ENCODE measurements around the gene PRG3. TPM values are rescaled to one million over a fixed set of nuclear protein-coding genes. Genes with fewer than 3 reads are reported as not detected.

The PRG3 gene
- total RNA-seq, 1 experiment from 2014 or later, result not detected

DNA sequence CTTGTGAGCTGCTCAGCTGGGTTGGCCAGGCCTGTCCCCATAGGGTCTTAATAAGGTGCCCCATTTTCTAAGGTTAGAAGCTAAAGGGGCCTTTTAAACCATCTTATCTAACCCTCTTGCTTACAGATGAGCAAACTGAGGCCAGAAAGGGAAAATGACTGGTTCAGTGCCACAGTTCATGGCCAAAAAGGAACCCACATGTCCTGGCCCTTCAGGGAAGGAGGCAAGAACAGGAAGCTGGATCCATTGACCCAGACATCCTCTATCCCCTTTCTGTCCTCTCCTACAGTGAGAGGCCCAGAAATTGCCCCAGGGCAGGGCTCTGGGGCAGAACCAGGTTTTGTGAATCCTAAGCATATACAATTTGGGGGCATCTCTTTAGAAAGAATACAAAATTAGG, 10.0 kb downstream of the PRG3 start:
- Histone ChIP-seq H3K27me3 (ENCODE audit: insufficient read depth, low read length) (no peaks in the 10 kb centered on the region), H3K27ac (ENCODE audit: insufficient read length, low read depth, low read length) (no peak overlapping the region), H3K23me2 (ENCODE audit: insufficient read length, low read depth, low read length, poor library complexity, severe bottlenecking) (no peaks in the 10 kb centered on the region), H3K4ac (ENCODE audit: low read depth, low read length) (no peak overlapping the region), H3K4me2 (ENCODE audit: insufficient read depth, insufficient read length, low read length) (no peak overlapping the region), H3K56ac (ENCODE audit: insufficient read length, low read depth, low read length) (no peak overlapping the region), H2AK5ac (ENCODE audit: insufficient read length, low read length) (no peak overlapping the region), H4K91ac (ENCODE audit: insufficient read length, low read depth, low read length) (no peak overlapping the region), H3K23ac (ENCODE audit: insufficient read length, low read depth, low read length) (no peak overlapping the region), H2BK12ac (ENCODE audit: insufficient read length, low read depth, low read length) (no peak overlapping the region), H2BK20ac (ENCODE audit: low read depth, low read length, poor library complexity, severe bottlenecking) (no peak overlapping the region), H3K79me2 (ENCODE audit: insufficient read depth, low read length) (no peaks in the 10 kb centered on the region), H4K5ac (ENCODE audit: insufficient read length, low read depth, low read length) (no peak overlapping the region), H3K4me1 (ENCODE audit: insufficient read depth, low read length) (no peaks in the 10 kb centered on the region), H3K9me3 (ENCODE audit: control insufficient read depth, low read depth, low read length) (no peaks in the 10 kb centered on the region), H3K9ac (ENCODE audit: extremely low read depth, insufficient read length, low read length) (no peak overlapping the region), H3K14ac (ENCODE audit: insufficient read depth, low read length) (no peak overlapping the region), H3K18ac (ENCODE audit: insufficient read length, low read depth, low read length) (no peak overlapping the region), H2BK15ac (ENCODE audit: low read depth, low read length) (no peak overlapping the region), H4K20me1 (ENCODE audit: control insufficient read depth, insufficient read depth, insufficient read length) (no peaks in the 10 kb centered on the region), H2BK120ac (ENCODE audit: low read depth, low read length, poor library complexity, severe bottlenecking) (no peak overlapping the region), H2BK5ac (ENCODE audit: insufficient read length, low read length) (no peak overlapping the region), H2AFZ (ENCODE audit: low read length) (no peak overlapping the region), H4K8ac (replicated peaks; ENCODE audit: insufficient read length, low read depth, low read length) (no peak overlapping the region), H3T11ph (ENCODE audit: low read length) (no peak overlapping the region), H3K79me1 (ENCODE audit: insufficient read depth, low read depth, low read length, poor library complexity, severe bottlenecking) (no peaks in the 10 kb centered on the region)
- Mint-ChIP-seq H3K36me3 (ENCODE audit: insufficient read depth in 1 of 3, low read depth in 3 of 3) (no peaks in the 10 kb centered on the region), H3K27ac (no peak overlapping the region), H3K9me3 (no peaks in the 10 kb centered on the region), H3K27me3 (ENCODE audit: low read depth) (peaks cover 14% of the 10 kb centered on the region), H3K4me3 (no peak overlapping the region), H3K4me1 (peaks cover 9% of the 10 kb centered on the region in 2 experiments)
- no peak for DNase-seq
- TF ChIP-seq, protein P1, sequence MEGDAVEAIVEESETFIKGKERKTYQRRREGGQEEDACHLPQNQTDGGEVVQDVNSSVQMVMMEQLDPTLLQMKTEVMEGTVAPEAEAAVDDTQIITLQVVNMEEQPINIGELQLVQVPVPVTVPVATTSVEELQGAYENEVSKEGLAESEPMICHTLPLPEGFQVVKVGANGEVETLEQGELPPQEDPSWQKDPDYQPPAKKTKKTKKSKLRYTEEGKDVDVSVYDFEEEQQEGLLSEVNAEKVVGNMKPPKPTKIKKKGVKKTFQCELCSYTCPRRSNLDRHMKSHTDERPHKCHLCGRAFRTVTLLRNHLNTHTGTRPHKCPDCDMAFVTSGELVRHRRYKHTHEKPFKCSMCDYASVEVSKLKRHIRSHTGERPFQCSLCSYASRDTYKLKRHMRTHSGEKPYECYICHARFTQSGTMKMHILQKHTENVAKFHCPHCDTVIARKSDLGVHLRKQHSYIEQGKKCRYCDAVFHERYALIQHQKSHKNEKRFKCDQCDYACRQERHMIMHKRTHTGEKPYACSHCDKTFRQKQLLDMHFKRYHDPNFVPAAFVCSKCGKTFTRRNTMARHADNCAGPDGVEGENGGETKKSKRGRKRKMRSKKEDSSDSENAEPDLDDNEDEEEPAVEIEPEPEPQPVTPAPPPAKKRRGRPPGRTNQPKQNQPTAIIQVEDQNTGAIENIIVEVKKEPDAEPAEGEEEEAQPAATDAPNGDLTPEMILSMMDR (conservative IDR thresholded peaks at IDR 0.05), result no peak

All from H9 (cell line).